NCI-H128 (cell line): ENCODE data around the gene ZDHHC11.
A peak's percentile ranks its signal among the peaks of the same experiment; 100 is the strongest.
"Not testable (repeated sequence)": the region's sequence is repeated elsewhere in the genome, so short reads cannot be mapped to it uniquely, and the experiment has no call there.

Experiments
- DNase-seq: peaks from one replicate; lab custom pipeline; 2025; ENCODE audit not compliant: unreplicated experiment; lab: John Stamatoyannopoulos, UW

ZDHHC11 gene

GRCh38 chr5:815449-815848 is 35.3 kb downstream of the ZDHHC11 start:
- DNase-seq: no peak

DNA sequence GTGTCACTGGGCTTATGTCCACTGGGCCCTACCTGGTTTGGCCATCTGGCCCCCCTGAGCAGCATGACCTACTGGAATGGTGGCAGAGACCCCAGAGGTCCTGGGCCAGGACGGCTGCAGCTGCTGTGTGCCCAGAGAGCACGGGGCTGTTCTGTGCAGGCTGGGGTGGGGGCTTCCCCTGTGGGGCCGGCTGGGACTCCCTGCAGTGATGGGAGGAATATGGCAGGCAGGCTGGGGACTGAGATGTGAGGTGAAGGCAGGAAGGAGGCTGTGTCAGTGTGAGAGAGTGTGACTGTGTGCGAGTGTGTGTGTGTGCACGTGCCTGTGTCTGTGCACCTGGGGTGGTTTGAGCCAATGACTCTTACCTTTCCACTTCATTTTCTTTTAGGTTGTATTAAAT is 37.2 kb downstream of the ZDHHC11 start:
- DNase-seq: not testable (repeated sequence)

GRCh38 chr5:811384-811783 is 39.4 kb downstream of the ZDHHC11 start:
- not testable (repeated sequence) for DNase-seq

- DNase-seq: not testable (repeated sequence)
Measured at GRCh38 chr5:807719-808514, 42.9 kb downstream of the ZDHHC11 start.

DNA sequence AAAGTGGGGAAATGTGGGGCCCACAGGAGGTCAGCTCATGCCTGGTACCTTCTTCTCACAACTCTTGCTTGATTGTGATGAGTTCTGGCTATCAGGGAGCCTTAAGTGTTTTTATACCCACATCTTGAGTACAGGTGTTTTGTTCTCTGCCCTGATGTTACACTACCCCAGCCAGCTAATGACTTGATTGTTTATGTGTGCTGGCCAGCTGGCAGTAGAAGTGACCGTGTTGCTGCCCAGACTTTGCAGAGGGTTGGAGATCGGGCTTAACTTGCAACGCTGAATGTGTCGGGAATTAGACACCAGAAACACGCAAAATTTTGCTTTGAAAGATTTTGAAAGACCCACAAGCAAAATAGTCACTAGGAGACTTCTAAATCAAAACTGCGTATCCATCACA is 49.3 kb downstream of the ZDHHC11 start:
- no peak for DNase-seq

- DNase-seq: not testable (repeated sequence)
Measured at GRCh38 chr5:801055-801454, 49.7 kb downstream of the ZDHHC11 start.

DNA sequence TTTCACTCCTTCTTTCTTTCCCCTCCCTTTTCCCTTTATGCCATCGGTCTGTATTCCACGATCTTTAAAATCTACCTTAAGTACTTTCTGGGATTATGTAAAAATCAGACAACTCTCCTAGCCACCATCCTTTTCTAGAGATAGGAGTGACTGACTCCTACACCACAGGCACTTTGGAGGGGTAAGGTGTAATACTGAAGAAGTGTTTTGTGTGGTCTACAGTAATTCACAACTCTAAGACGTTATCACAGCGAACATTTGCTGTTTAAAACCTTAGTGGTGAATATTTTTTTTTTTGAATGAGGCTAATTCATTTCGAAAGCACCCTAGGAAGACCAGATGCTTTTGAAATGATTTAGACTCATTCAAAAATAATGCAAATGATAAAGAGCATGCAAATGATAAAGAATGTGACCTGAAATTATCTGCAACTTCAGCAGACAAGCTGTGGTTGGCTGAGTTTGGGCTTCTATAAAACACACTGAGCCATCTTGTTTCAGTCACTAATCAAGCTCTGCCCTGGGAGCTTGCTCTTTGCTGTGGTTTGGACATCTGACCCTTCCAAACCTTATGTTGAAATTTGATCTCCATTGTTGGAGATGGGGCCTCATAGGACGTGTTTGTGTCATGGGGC is 52.2 kb downstream of the ZDHHC11 start:
- not testable (repeated sequence) for DNase-seq

DNA sequence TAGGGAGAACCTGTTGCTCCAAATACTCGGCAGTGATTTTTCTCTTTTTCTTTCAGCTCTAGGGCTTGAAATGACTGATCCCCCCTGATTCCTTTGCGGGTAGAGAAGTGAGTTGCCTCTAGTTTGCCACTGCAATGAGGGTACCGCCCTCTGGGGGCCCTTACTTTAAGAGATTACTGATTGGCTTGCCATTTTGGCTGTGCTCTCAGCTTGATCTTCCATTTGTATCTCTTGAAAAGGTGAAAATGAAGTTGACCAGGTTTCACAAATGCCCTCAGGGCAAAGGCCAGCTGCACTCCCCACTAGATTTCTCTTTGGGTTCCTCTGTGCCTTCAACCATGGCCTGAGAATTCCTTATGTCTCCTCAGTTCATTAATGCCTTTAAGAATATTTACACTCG is 52.8 kb downstream of the ZDHHC11 start:
- DNase-seq: not testable (repeated sequence)

DNA sequence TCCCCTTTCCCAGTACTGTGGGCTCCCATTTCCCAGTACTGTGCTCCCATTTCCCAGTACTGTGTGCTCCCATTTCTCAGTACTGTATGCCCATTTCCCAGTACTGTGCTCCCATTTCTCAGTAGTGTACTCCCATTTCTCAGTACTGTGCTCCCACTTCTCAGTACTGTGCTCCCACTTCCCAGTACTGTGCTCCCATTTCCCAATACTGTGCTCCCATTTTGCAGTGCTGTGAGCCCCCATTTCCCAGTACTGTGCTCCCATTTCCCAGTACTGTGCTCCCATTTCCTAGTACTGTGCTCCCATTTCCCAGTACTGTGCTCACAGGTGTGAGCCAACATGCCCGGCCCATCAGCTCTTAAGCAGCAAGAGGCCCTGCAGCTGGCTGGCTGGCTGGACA is 54.9 kb downstream of the ZDHHC11 start:
- DNase-seq: not testable (repeated sequence)

DNA sequence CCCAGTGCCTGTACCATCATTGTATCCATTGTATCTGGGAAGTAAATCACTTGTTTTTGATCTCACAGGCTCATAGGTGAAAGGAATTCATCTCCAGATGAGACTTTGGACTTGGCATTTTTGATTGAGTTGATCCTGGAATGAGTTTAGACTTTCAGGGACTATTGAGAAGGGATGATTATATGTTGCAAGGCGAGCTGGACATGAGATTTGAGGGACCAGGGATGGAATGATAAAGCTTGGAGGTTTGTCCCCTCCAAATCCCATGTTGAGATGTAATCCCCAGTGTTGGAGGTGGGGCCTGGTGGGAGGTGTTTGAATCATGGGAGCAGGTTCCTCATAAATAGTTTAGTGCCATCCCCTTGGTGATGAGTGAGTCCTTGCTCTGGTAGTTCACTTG is 55.8 kb downstream of the ZDHHC11 start:
- DNase-seq: not testable (repeated sequence)

DNA sequence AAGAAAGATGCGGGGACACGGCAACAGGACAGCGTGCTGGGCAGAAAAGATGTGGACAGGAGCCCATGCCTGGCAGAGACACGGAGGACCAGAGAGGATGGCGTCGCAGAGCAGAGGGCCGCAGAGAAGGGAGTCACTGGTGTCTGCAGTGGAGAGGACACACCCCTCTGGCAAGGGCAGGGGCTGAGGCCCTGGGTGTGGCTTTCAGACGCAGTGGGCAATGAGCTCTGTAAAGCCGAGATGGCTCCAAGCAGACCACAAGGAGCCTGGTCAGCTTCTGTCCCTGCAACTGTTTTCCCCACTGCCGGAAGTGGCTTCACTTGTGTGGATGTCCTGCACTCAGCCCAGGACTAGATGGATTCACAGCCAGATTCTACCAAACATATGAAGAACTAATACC is 62.1 kb downstream of the ZDHHC11 start:
- DNase-seq: not testable (repeated sequence)

- not testable (repeated sequence) for DNase-seq
Measured at GRCh38 chr5:787857-788233, 62.9 kb downstream of the ZDHHC11 start.

GRCh38 chr5:787224-787856 is 63.4 kb downstream of the ZDHHC11 start:
- not testable (repeated sequence) for DNase-seq

DNA sequence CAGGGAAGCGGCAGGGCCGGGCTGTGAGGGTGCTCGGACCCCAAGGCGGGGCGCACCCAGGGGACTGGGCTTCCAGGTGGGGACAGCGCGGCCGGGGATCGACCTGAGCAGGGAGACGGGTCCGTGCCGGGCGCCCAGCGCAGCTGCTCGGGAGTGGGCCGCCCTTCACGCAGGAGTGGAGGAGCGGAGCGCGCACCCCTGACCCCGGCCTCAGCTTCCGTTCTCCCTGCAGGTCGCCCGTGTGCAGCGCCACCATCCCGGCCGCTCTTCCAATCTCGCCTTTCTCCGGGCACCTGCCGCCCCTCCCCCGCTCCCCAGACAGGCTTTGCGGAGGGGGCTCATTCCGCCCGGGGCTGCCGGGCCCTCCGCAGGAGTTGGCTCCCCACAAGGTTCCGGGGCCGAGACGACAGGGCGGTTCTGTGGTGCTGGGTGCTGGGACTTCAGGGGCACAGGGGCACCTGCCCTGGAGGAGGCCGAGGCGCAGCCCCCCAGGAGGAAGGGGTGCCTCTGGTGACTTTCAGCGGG is 65.5 kb downstream of the ZDHHC11 start:
- DNase-seq: not testable (repeated sequence)

DNA sequence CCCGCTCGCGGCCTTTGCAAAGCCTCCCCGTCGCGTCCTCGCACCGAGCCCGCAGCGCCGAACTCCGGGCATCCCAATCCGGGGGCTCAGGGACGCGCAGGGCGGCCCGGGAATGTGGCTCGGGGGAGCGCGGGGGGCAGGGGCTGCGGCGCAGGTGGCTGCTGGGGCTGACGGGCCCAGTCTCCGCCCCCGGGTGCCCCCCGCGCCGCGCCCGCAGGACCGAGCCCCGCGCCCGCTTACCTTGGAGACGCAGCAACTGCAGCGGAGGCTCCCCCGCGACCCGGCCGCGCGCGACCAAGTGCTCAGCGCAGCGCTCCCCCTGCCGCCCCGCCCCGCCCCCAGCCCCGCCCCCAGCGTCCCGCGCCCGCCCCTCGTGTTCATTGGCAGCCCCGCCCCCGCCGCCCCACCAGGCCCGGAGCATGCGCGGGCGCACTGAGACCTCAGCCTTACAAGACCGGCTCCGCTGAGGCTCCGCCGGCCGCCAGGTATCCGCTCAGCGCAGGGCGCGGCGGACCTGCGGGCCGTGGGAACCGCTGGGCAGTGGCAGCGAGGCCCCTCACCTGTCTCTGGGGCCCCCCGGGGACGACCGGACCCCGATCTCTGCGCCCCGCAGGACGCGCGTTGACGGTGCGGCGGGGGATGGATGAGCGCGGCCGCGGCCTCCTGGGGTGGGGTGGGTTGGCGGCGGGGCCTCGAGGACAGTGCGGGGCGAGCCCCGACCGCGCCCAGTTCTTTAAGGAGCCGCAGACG is 66.2 kb downstream of the ZDHHC11 start, which contains the start of gene ZDHHC11B:
Gene ZDHHC11B, minus strand, starts transcription at position 302 of the 750 bp plus-strand sequence. CDS start 17,810 bp downstream, outside the sequence.
- peak; percentile 84 for DNase-seq

GRCh38 chr5:783881-784427 is 66.8 kb downstream of the ZDHHC11 start:
- not testable (repeated sequence) for DNase-seq

GRCh38 chr5:783049-783802 is 67.6 kb downstream of the ZDHHC11 start:
- not testable (repeated sequence) for DNase-seq

DNA sequence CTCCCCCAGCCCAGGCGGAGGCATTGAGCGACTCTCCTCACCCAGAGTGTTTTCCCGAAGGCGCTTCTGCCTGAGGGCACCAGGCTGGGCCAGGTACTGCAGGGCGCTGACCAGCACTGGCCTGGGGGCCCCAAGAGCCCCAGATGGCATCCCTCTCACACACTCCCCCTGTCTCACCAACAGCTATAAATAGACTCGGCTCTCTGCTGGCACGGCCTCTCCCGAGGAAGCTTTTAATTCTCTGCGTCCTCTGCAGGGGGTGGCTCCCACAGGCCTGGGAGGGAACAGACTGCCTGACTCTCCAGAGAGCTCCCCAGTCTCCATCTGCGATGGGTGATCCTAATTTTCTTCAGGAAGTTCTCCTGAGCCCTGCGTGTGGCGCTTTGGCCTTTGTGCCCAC is 68.4 kb downstream of the ZDHHC11 start:
- not testable (repeated sequence) for DNase-seq

GRCh38 chr5:780571-780970 is 70.2 kb downstream of the ZDHHC11 start:
- DNase-seq: not testable (repeated sequence)

DNA sequence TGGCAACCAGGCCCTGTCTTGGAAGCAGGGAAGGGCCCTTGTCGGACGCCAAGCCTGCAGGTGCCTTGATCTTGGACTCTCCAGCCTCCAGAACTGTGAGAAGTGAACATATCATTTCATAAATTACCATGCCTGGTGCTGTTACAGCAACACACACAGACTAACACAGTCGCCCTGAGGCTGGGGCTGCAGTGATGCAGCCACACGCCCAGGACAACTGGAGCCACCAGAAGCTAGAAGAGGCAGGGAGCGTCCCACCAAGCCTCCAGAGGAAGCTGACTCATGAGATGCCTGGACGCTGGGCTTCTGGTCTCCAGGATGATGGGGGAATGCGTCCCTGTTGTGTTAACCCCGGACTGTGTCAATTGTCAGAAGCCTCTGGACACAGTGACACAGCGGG is 71.8 kb downstream of the ZDHHC11 start:
- DNase-seq: not testable (repeated sequence)
